Measurements from ENCODE around the gene CFP.

The CFP gene

DNA sequence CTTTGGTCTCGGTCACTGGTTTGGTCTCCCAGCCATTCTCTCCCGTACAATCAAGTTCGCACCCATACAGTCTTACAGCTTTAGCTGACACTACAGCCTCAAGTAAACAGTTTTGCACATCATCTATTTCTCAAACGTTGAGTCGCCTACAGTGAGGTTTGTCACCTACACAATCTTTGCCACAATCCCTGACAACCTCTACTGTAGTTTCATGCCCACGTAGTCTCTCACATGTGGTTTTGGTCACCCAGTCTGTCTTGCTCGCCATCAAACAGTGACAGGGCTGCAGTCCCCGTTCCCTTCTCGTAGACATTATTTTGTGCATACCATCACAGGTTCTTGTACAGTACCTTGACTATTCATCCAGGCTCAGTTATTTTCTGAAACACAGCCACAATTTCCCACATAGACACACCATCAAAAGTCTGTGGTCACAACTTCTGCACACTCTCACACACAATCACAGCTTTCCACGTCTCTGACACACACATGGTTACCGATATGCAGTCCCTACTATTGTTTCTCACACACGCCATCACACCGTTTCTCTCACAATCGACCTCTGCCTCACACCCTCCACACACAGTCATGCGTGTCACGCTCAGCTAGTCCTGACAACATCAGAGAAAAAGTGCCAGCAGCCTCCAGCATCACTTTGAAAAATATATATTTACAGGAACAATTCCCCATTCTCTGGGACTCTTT is 5.3 kb upstream of the CFP start:
- DNase-seq (ENCODE audit: low read depth): no peak
- H3K4me3 ChIP-seq (ENCODE audit: low read length): no peak overlapping the region
- TF ChIP-seq, protein P1, sequence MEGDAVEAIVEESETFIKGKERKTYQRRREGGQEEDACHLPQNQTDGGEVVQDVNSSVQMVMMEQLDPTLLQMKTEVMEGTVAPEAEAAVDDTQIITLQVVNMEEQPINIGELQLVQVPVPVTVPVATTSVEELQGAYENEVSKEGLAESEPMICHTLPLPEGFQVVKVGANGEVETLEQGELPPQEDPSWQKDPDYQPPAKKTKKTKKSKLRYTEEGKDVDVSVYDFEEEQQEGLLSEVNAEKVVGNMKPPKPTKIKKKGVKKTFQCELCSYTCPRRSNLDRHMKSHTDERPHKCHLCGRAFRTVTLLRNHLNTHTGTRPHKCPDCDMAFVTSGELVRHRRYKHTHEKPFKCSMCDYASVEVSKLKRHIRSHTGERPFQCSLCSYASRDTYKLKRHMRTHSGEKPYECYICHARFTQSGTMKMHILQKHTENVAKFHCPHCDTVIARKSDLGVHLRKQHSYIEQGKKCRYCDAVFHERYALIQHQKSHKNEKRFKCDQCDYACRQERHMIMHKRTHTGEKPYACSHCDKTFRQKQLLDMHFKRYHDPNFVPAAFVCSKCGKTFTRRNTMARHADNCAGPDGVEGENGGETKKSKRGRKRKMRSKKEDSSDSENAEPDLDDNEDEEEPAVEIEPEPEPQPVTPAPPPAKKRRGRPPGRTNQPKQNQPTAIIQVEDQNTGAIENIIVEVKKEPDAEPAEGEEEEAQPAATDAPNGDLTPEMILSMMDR (conservative IDR thresholded peaks at IDR 0.05; ENCODE audit: low read length): no peak

DNA sequence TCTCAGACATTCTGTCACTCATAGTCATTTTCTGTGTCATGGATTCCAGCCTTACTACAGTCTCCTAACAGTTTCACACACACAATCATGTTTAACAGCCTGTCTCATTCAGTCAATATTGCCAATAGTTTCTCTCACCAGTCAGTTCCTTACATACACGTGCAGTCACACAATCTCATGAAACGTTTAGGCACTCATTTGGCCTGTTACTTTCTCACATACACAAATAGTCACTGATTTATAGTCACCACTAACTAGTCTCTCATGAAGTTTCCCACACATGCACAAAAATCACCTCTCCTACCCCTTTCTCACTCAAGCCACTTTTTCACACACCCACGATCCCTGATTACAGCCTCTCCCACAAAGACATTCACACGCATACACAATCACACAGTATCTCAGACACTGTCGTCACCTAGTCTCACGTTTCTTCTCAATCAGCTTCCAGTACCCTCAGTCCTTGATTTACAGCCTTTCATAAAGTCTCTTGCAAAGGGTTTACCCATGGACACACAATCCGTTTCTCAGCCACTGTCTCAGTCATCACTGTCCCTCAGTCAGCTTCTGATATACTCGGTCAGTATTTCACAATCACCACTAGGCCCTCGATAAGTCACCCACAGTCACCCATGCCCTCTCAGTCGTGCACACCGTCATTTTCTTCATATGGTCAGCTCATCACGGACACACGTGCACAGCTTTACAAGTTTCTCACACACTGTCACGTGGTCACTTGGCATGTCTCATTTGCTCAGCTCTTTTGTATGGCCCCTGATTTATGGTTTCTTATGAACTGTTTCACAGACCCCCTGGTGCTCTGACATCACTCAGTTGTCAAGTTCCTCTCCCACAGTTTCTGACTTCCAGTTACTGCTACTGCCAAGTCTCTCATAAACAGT is 4.2 kb upstream of the CFP start:
- TF ChIP-seq, protein P1 (conservative IDR thresholded peaks at IDR 0.05; ENCODE audit: low read length): no peak
- DNase-seq (ENCODE audit: low read depth): no peak
- H3K4me3 ChIP-seq (ENCODE audit: low read length): no peak overlapping the region

DNA sequence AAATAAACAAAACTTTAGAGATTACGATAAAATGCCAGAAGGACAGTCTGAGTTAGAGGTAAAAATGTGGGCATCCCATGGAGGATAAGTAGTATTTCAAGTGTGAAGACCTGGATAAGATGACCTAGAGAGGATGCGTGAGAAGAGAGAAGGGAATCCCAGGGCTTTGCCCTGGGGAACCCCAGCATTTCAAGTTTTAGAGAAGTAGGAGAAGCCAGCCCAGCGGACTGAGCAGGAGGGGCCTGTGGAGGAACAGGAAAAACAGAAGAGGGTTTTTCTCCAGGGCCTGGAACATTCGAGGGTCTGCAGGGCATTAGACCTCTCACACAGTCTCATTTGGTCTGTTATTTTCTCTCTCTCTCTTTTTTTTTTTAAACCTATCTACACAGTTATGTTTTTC is 2.9 kb upstream of the CFP start:
- TF ChIP-seq, protein P1 (conservative IDR thresholded peaks at IDR 0.05; ENCODE audit: low read length): no peak
- DNase-seq (ENCODE audit: low read depth): no peak

DNA sequence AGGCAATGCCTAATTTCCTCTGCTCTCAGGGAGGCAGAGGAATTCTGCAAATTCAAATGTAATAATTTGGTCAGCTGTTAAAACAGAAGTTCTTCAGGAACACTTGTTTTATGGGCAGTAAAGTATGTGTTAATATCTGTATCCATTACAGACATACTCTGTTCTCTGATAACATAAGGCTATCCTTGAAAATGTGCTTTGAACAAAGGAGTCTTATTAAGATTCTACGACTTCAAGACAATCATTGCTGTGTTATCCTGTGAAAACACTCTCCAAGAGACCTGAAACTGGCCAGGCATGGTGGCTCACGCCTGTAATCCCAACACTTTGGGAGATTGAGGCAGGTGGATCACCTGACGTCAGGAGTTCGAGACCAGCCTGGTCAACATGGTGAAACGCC is 1.9 kb upstream of the CFP start:
- TF ChIP-seq, protein P1 (conservative IDR thresholded peaks at IDR 0.05; ENCODE audit: low read length): no peak
- no peak for DNase-seq (ENCODE audit: low read depth)
- no peak overlapping the region for H3K4me3 ChIP-seq (ENCODE audit: low read length)

More for the DNA sequence above, 2.9 kb upstream of the CFP start:
- no peak overlapping the region for H3K4me3 ChIP-seq (ENCODE audit: low read length)

DNA sequence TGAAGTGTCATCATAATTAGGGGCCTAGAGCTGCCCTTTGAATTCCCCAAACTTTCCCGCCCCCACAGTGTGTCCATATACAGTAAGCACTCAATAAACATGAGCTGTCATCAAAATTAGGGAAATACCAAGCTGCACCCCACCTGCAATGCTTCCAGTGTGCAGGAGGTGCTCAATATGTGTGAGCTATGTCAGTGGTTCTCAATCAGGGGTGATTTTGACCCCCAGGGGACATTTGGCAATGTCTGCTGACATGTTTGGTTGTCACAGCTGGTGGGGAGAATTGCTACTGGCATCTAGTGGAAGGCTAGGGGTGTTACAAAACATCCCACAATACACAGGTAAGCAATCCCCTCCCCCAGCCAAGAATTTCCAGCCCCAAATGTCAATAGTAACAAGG is 748 bp downstream of the CFP start:
- TF ChIP-seq, protein P1 (conservative IDR thresholded peaks at IDR 0.05; ENCODE audit: low read length): no peak
- no peak overlapping the region for H3K4me3 ChIP-seq (ENCODE audit: low read length)
- no peak for DNase-seq (ENCODE audit: low read depth)

DNA sequence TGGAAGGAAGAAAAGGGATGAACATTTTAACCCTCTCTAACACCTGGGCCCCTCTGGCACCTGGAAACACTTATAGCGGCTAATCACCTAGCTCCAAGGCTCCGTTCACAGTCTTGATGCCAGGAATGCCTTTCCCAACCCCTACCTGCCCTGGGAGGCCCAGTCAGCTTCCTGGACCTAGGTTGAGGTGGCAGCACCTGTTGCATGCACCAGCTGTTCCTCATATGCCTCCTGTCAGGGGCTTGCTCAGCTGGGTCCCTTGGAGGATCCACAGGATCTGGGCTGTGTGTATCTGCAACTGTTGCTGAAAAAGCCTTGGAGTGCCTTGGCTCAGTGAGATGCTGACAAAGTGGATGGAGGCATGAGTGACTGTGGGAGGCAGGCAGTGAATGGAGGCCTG is 4.4 kb downstream of the CFP start:
- H3K4me3 ChIP-seq (ENCODE audit: low read length): no peak overlapping the region
- no peak for DNase-seq (ENCODE audit: low read depth)
- TF ChIP-seq, protein P1 (conservative IDR thresholded peaks at IDR 0.05; ENCODE audit: low read length): no peak

All from AG10803 (cell line).